HG03025 (cell line): ENCODE results near the gene VPS33B.
"Not testable (repeated sequence)": the region's sequence is repeated elsewhere in the genome, so short reads cannot be mapped to it uniquely, and the experiment has no call there.

Experiments used
- ATAC-seq: cut with Tn5 transposase; IDR thresholded peaks from one replicate; pipeline ENCODE4 v1.9.1; 2021; ENCODE audit warnings: mild to moderate bottlenecking, moderate library complexity; ENCODE audit not compliant: unreplicated experiment, low FRiP score

VPS33B gene

GRCh38 chr15:91022075-91022831 is at the start of gene VPS33B:
VPS33B (minus strand) TSS chr15:91022594; CDS start chr15:91022249, 345 bp downstream.
- ATAC-seq, result peak; percentile 52

GRCh38 chr15:91072161-91072560 is 49.8 kb upstream of the VPS33B start:
- no peak for ATAC-seq

DNA sequence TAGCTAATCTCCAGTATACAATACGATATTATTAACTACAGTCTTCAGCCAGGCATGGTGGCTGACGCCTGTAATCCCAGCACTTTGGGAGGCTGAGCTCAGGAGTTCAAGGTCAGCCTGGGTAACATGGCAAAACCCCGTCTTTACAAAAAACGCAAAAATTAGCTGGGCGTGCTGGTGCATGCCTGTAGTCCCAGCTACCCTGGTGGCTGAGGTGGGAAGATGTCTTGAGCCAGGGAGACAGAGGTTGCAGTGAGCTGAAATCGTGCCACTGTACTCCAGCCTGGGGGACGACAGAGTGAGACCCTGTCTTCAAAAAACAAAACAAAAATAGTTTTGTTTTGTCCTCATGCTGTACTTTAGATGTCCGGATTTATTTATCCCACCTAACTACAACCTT is 48.5 kb upstream of the VPS33B start:
- ATAC-seq, result no peak

DNA sequence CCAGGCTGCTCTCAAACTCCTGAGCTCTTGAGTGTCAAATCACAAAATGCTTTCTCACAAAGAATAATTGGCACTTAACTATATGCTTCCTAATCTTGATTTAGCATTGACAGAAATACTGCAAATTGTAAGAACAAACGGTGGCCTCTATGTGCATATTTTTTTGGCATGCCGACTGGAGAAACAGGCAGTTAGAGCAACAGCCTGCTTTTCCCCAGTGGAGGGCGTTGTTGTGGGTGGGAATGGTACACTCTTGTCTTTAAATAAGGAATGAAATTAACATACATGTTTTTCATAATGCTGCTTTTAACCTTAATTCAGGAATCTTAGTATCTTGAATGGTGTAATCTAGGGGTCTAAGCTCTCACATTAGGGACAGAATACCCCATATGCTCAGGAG is 46.6 kb upstream of the VPS33B start:
- ATAC-seq, result no peak

DNA sequence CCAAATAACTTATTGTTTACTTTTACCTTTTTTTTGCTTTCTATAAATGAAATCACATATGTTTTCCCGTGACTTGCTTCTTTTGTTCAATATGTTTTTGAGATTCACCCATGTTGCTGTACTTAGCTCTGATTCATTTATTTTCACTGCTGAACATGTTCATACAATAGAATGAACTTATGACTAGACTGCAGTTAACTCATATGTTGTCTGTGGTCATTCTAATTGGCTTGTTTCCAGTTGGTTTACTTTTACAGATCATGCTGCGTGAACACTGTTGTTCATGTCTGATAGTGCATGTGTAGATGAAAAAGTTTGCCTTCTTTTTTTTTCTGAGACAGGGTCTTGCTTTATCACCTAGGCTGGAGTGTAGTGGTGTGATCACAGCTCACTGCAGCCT is 46.0 kb upstream of the VPS33B start:
- no peak for ATAC-seq

GRCh38 chr15:91067036-91067435 is 44.6 kb upstream of the VPS33B start:
- no peak for ATAC-seq

DNA sequence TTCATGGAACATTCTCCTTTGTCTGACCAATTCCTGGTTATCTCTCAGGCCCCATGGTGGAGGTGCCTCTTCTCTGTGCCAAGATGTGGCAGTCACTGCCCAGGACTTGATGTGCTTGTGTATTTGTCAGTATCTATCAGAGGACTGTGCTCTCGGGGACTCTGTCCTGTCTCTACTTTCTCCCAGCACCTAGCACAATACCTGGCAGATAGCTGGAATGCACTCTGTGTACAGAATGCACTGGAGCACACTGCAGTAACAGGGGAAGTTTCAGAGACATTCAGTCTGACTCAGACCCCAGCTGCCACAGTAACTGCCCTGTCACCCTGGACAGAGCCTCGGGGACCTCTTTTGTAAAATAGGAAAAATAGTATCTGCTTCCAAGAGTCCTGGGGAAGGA is 43.1 kb upstream of the VPS33B start:
- ATAC-seq, result no peak

DNA sequence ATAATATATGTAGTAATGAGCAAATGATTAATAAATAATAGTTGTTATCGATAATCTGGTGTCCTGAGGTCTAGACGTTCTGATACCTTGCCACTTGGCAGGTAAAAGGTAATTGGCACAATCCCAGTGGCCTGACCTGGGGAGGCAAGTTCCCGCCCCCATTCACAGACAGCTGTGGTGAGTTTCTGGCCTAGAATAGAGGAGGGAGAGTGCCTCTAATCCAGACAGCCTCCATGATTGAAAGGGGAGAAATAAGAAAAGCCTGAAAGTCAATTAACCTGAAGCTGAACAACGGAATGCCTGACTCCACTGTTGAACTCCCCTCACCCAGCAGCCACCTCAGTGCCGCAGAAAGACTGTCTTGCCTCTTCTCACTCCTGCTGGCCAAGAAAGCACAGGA is 39.6 kb upstream of the VPS33B start:
- ATAC-seq, result no peak

- ATAC-seq, result no peak
Observed at GRCh38 chr15:91061230-91061629, 38.8 kb upstream of the VPS33B start.

DNA sequence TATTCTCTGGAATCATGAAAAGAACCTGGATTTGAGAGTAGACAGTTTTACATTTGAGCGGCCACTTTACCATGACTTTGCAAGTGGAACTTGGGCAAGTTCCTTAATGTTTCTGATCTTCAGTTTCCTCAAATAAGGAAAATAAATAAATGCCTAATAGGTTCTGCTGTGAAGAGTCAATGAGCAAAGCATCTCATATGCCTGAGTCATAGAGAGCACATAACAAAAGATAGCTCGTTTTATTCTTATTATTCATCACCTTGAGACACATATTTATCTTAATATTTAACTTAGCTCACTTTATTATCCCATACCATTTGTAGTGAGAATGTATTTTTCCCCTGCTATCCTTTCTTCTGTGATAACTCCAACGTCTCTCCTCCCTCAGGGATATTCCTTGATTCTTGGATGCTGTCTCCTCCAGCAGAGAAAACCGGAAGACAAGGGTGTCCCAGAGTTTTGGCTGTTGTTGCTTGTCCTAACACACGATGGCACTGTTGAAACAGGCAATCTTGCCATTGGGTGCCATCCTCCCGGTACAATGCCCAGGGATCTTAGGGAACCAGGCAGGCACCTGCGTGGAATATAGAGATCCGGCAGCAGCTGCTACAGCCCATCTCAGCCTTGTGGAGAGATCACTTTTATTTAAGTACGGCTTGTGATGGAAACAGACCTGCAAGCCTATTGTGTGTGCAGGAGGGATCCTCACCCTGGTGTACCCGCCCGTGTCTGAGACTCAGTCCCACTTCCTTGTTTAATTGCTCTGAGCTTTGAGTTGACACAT is 33.3 kb upstream of the VPS33B start:
- no peak for ATAC-seq

DNA sequence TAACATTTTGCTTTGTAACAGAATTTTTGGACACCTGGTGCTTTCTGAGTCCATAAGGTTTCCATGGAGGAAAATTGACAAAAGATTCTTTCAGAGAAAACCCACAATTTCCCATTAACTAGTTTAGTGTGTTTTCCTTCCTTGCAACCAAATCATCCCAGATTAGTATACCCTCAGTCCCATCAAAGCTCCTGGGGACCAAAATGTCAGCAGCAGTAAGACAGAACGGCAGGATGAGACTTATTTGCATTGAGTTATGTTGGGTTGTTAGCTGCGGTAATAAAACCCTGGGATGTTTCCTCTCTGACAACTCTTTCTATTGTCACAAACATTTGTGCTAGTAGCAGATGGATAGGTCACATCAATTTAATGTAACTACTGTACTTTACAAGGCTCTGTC is 32.4 kb upstream of the VPS33B start:
- no peak for ATAC-seq

GRCh38 chr15:91051248-91051647 is 28.9 kb upstream of the VPS33B start:
- ATAC-seq, result no peak

DNA sequence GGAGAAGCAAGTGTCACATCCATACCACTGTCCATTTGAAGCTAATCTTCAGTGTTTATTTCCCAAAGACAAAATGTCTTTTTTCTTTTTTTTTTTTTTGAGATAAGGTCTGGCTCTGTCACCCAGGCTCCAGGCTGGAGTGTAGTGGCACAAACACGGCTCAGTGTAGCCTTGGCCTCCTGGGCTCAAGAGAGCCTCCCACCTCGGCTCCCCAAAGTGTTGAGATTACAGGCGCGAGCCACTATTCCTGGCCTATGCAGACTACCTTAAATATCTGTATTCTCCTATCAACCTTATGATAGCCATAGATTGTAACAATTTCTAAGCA is 27.7 kb upstream of the VPS33B start:
- no peak for ATAC-seq

DNA sequence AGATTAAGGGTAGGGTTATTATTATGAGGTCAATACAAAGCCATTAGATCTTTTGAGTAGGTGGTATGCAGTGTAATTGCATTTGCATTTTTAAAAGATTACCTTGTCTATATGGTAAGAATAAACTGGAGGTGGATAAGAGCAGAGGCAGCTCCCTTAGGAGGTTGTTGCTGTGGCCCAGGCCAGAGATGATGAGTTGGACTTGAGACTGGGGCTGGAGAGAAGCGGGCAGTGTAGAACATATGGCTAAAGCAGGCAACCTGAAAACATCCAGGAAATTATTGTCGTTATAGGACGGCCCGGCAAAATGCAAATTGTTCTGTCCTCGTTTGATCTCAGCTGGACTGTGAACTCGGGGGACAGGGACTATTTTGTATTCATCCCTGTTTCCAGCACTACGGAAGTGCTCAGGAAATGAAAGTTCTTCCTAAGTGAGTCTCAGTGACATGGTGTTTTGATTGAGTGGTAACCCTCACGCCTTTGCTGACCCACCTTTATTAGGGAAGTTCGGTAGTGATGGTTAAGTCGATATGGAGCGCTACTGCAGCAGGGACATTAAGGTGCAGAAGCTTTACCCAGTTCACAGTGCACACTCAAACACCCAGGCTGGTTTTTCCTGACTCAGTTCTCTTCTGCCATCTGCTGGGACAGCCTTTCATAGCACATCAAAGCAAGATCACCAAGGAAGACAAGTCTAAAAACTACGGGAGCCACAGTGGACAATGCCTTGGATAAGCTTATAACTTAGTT is 27.2 kb upstream of the VPS33B start:
- ATAC-seq, result peak; percentile 57

DNA sequence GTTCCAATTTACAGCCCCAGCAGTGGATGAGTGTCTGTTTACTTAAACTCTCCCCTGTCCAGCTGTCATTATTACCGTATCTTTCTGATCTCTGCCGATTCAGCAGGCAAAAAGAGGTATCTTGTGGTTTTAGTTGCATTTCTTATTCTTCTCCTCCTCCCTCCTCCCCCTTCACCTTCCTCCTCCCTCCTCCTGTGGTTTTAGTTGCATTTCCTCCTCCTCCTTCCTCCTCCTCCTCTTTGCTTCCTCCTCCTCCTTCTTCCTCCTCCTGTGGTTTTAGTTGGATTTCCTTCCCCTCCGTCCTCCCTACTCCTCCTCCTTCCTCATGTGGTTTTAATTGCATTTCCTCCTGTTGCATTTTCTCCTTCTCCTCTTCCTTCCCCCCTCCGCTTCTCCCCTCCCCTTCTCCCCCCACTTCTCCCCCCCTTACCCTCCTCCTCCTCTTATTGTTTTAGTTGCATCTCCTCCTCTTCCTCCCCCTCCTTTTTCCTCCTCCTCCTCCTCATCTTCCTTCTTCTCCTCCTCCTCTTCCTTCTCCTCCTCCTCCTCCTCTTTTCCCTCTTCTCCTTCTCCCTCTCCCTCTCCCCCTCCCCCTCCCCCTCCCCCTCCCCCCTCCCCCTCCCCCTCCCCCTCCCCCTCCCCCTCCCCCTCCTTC is 25.3 kb upstream of the VPS33B start:
- ATAC-seq, result no peak

GRCh38 chr15:91046056-91046455 is 23.7 kb upstream of the VPS33B start:
- not testable (repeated sequence) for ATAC-seq

- no peak for ATAC-seq
Observed at GRCh38 chr15:91045065-91045464, 22.7 kb upstream of the VPS33B start.

DNA sequence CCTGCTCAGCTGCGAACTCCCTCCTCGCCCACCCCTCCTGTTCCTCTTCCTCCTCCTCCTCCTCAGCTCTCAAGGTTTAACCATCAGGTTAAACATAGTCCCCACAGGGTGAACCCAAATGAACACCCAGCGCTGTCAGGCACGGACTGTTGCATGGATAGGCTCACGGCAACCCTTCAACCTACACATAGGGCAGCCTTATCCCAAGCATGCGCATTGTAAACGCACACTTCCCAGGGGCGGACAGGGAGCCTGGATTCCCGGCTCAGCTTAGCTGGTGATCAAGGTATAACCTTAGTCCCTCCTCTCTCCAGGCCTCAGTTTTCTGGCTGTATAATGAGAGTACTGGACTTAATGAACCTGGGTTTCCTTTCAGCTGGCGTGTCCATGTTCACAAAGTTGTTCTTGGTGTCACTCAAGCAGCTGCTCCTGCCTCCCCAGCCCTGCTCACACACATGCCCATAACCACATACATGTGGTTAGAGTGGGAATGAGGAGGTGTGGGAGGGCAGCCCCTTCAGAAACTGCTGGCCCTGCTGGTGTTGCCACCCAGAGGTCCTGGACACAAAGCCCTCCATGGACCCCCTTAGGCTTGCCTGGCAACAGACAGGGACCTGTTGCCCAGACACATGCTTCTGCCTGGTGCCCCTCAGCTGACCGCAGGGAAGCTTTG is 20.9 kb upstream of the VPS33B start:
- ATAC-seq, result no peak

DNA sequence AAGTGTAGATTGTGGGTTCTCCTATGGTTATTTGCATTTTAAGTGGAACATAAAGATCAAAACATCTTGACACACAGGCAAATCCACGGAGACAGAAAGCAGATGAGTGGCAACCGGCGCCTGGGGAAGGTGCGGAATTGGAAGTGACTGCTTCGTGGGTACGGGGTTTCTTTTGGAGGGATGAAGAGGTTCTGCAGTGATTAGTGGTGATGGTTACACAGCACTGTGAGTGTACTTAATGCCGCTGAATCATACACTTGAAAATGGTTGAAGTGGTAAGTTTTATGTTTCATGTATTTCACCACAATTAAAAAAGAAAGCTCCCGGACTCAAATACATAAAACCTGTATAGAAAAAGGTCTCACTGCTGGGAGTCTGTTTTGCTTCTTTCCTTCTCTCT is 18.5 kb upstream of the VPS33B start:
- no peak for ATAC-seq

- no peak for ATAC-seq
Observed at GRCh38 chr15:91039996-91040395, 17.6 kb upstream of the VPS33B start.
